Measurements from ENCODE around the gene CDO1.

- TF ChIP-seq CTCF (IDR thresholded peaks at IDR 0.05) (peak; percentile 48 to 63 (median 60)), POLR2A (IDR thresholded peaks at IDR 0.05; ENCODE audit: low read depth) (no peak), POLR2AphosphoS5 (IDR thresholded peaks at IDR 0.05) (no peak)
These were observed 22.5 kb upstream of the CDO1 start for GRCh38 chr5:115838885-115839518.

Measured in esophagus muscularis mucosa (tissue), 3 donors.